GM19035 (cell line): ENCODE results near the gene TRAF3.
"Not testable (repeated sequence)": the region's sequence is repeated elsewhere in the genome, so short reads cannot be mapped to it uniquely, and the experiment has no call there.

Experiments used
- ATAC-seq: cut with Tn5 transposase; IDR thresholded peaks from one replicate; pipeline ENCODE4 v1.9.1; 2021; ENCODE audit not compliant: unreplicated experiment

Gene TRAF3

GRCh38 chr14:102750376-102750775, 26.9 kb upstream of the TRAF3 start:
- ATAC-seq, result no peak

GRCh38 chr14:102751088-102751487, 26.2 kb upstream of the TRAF3 start:
- no peak for ATAC-seq

- ATAC-seq, result no peak
Observed at GRCh38 chr14:102752239-102752847, 24.9 kb upstream of the TRAF3 start.

- no peak for ATAC-seq
Observed at GRCh38 chr14:102754370-102755262, 22.6 kb upstream of the TRAF3 start.

DNA sequence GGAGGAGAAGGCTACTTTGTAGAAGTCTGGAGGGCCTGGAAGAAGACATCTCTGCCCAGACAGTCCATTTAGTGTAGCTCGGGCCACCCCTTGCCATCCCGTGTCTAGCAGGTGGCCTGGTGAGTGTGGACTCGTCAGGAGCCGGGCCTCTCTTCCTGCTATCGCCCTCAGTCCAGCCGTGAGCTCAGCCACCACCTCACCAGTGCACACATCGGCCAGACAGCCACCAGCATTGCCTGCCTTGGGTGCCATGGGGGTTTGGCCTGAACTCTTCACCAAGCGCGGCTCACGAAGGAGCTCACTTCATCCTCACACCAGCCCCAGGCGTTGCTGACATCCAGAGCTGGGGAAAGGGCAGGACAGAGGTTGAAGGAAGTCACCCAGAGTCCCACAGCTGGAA, 19.6 kb upstream of the TRAF3 start:
- no peak for ATAC-seq

- no peak for ATAC-seq
Observed at GRCh38 chr14:102758087-102758486, 19.2 kb upstream of the TRAF3 start.

GRCh38 chr14:102759456-102760187, 17.6 kb upstream of the TRAF3 start:
- ATAC-seq, result no peak

- ATAC-seq, result no peak
Observed at GRCh38 chr14:102760496-102761193, 16.6 kb upstream of the TRAF3 start.

GRCh38 chr14:102761206-102761605, 16.0 kb upstream of the TRAF3 start:
- ATAC-seq, result no peak

- ATAC-seq, result no peak
Observed at GRCh38 chr14:102764220-102764671, 13.0 kb upstream of the TRAF3 start.

DNA sequence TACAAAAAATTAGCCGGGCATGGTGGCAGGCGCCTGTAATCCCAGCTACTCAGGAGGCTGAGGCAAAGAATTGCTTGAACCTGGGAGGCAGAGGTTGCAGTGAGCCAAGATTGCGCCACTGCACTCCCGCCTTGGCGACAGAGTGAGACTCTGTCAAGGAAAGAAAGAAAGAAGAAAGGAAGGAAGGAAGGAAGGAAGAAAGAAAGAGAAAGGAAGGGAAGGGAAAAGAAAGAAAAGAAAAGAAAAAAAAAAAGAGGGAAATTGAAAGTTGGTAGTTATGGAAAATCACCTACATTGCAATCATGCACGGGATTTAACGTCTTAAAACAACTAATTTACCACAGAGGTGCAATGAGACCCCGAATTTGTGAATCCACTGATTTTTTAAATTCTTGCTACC, 11.5 kb upstream of the TRAF3 start:
- ATAC-seq, result not testable (repeated sequence)

DNA sequence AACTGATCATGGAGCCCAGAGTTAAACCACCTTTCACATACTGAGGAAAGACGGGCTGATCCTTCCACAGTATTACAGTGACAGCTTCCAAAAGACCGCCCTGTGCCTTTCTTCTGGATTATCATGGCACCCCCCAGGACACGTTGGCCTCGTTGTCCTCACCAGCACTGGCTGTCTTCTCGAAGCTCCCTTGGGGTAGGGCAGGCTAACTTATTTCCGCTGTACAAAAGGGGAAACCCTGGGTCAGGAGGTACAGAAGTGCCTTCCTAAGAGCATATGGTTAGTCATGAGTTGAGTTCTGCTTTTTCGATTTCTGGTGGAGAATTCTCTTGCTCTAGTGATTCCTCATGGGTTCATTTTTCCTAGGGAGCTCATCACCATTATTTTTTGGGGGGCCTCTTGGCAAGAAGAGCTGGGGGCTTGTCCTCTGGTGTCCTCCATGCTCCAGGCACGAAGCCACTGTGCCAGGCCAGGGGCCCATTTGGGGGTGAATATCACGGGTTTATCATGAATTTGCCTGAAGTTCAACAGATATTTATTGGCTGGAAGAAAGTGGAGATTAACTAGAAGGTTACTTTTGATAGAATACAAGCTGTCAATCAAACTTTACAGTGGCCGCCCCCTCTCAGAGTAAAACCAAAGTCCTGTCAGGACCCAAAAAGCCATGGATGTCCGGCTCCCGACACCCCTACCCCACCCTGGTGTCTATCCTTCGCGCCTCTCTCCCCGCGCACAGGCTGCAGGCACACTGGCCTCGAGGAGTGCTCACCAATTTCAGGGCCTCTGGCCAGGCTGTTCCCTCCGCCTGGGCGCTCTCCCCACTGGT, 8.8 kb upstream of the TRAF3 start:
- ATAC-seq, result peak; percentile 62

DNA sequence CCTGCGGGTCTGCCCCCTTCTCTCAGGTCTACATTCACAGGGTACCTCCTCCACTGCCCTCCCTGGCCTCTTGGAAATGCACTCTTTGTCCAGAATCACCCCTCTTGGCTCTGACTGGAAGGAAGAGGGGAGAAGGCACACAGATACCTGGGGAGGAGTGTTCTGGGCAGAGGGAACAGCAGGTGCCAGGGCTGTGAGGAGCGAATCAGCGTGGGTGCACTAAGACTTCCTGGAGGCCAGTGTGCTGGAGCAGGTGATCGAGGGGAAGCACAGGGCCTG, 8.3 kb upstream of the TRAF3 start:
- no peak for ATAC-seq

DNA sequence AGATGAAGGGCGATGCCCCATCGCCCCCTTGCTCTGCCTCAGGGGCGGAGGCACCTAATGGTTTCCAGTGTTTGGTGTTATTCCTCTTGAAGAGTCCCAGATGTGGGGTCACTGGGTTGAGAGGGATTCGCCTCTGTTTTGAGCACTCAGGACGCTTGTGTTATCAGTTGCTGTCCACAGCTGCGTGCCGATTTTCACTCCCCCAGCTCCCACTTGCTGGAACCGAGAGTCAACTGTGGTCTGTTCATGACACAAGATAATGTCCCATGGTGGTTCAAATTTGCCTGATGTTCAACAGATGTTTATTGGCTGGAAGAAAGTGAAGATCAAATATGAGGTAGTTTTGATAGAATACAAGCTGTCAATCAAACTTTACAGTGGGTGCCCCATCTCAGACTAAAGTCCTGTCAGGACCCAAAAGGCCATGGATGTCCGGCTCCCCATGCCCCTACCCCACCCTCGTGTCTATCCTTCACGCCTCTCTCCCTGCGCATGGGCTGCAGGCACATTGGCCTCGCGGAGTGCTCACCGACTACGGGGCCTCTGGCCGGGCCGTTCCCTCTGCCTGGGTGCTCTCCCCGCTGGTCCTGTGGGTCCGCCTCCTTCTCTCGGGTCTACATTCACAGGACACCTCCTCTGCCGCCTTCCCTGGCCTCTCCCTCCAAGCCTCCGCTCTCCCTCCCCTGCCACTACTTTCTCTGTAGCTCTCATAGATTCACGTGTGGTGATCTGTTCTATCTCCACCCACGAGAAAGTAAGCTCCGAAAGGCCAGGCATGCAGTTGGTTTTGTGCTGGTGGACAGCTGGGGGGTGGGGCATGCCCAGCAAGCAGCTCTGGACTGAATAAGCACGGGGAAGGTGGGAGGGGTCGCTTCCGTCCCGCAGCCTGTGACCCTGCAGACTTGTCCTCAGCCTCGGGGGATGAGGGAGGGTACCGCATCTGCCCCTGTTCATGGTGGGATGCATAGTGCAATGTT, 6.8 kb upstream of the TRAF3 start:
- ATAC-seq, result no peak

DNA sequence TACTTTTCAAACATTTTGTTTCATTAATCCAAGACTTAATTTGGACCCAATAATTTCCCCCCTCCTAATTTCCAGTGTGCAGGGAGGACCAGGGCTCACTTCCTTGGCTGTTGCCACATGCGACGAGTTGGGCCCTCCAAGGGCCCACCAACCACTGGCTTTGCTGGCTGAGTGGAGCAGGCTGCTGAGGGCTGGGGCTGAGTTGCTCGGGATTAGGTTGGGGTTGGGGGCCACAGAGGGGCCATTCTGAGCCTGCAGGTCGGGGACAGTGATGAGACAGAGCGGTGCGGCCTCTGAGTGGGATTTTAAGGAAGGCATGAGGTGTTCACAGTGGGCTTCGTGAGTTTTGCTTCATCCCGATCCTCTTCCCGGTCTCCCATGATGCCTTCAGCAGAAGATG, 6.1 kb upstream of the TRAF3 start:
- ATAC-seq, result no peak

DNA sequence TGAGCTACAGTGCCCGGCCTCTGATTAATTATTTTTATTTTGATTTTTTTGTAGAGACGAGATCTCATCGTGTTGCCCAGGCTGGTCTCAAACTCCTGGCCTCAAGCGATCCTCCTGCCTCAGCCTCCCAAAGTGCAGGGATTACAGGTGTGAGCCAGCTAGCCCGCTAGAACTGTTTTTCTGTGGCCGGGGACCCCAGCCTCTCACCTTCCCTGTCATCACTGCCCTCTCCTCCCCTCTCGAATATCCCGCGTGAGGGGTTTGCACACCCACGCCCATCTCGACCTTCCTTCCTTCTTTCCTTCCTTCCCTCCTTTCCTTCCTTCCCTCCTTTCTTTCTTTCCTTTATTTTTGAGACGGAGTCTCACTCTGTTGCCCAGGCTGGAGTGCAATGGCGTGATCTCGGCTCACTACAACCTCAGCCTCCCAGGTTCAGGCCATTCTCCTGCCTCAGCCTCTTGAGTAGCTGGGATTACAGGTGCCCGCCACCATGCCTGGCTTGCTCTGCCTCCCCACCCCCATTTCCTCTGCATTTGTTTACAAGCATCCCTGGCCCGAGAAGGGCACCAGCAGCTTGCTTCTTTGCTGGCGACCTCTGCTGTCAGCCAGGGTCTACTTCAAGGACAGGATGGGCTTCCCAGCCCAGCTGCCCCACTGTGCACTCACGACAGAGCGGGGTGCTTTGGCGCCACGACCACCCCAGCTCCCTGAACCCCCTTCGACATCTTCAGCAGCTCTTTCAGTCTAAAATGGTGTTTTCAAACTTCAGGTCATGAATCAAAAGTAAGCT, 4.3 kb upstream of the TRAF3 start:
- no peak for ATAC-seq

DNA sequence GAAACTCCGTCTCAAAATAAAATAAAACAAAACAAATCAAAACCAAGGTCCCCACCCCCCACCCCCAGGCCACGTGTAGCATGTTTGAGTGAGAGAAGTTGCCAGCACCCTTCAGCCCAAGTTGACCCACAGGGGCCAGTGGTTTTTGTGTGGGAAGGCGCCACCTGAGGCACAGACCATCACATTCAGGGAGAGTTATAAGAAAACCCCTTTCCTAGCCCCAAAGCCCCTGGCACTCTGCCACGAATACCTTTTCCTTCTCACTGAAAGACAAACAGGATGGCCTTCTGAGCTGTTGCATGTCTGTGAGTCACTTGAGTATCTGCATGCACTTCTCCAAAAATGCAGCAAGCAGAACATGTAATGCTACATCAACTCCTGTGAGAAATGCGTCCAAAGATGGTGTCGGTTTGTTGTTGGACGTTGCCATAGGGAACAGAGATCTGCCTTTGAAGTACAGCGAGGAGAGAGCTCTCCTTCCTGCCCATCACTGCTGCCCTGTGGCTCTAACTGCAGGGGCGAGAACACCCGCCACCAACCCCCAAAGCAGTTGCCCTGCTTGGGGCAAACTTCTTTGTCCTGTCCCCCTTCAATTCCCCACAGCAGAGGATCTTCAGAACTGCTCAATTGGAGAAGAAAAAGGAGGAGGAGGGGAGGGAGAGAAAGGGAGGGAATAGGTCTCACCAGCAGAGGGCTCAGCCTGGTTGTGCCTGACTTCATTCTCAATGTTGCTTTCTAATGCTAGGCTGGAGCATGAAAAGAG, 2.7 kb upstream of the TRAF3 start:
- peak; percentile 32 for ATAC-seq
